Right renal pelvis (tissue), 4 donors: Measurements from ENCODE around the gene IFNAR2. TPM values are rescaled to one million over a fixed set of nuclear protein-coding genes. Genes with fewer than 3 reads are reported as not detected.

Experiments
- DNase-seq, 4 donors: peaks; one replicate each; pipeline ENCODE4 v3.0.0-alpha.2; 2013; ENCODE audit warnings: low read depth in 4 of 4, low spot score in 3 of 4, missing footprints in 1 of 4
- polyA plus RNA-seq, 4 donors: library from polyadenylated mRNA; unstranded; fragments of 120-200 nt; gene quantifications; one replicate each; pipeline ENCODE4 v1.2.1, GENCODE V29; 2013; ENCODE audit not compliant: insufficient read length in 4 of 4

IFNAR2 gene
- polyA plus RNA-seq, 4 donors, result 13.0 to 22.1 (median 19.7) TPM

- peak; percentile 61 to 72 (median 64) for DNase-seq
Observed at GRCh38 chr21:33266050-33266788, 36.5 kb downstream of the IFNAR2 start, which contains the start of gene IL10RB. IL10RB (plus strand) TSS chr21:33266367; CDS start chr21:33266466, 99 bp downstream.

GRCh38 chr21:33266789-33267135 is 37.0 kb downstream of the IFNAR2 start:
- no peak for DNase-seq

GRCh38 chr21:33267250-33267649 is 37.5 kb downstream of the IFNAR2 start:
- no peak for DNase-seq

- DNase-seq, result no peak
Observed at GRCh38 chr21:33268393-33268736, 38.6 kb downstream of the IFNAR2 start.

GRCh38 chr21:33268737-33269441 is 39.2 kb downstream of the IFNAR2 start:
- DNase-seq, result no peak

- DNase-seq, result no peak
Observed at GRCh38 chr21:33270986-33271385, 41.2 kb downstream of the IFNAR2 start.

- DNase-seq, result no peak
Observed at GRCh38 chr21:33273044-33273443, 43.3 kb downstream of the IFNAR2 start.

- DNase-seq, result no peak
Observed at GRCh38 chr21:33278721-33279120, 49.0 kb downstream of the IFNAR2 start.

- no peak for DNase-seq
Observed at GRCh38 chr21:33279330-33279820, 49.6 kb downstream of the IFNAR2 start.

Other genes starting within 250 kb of the IFNAR2 start
- not detected for gene OLIG2, start 204.0 kb upstream of the IFNAR2 start, polyA plus RNA-seq
- under 1 TPM in 3 of 4 donors, not detected in 1; 0.14 to 0.21 (median 0.18) TPM for gene OLIG1, start 159.8 kb upstream of the IFNAR2 start, polyA plus RNA-seq
- 10 to 100 TPM; 27.7 to 31.0 (median 29.0) TPM for gene IL10RB, start 36.4 kb downstream of the IFNAR2 start, polyA plus RNA-seq
- 10 to 100 TPM; 36.9 to 44.0 (median 42.5) TPM for gene IFNAR1, start 95.0 kb downstream of the IFNAR2 start, polyA plus RNA-seq
- 10 to 100 TPM; 85.2 to 92.0 (median 89.6) TPM for gene IFNGR2, start 173.5 kb downstream of the IFNAR2 start, polyA plus RNA-seq